Gastroesophageal sphincter (tissue), 4 donors: ENCODE results near the gene SCN8A. TPM values are rescaled to one million over a fixed set of nuclear protein-coding genes. Genes with fewer than 3 reads are reported as not detected.

Experiments used
- ATAC-seq: fragments of 150-250 bp; one replicate; pipeline ENCODE4 v1.9.1; 2016; ENCODE audit warnings: mild to moderate bottlenecking, moderate library complexity
- H3K27ac ChIP-seq, 4 donors: fragments of 200-600 bp; sonication (generic) in 3 of 4; 1 replicate in 3 of 4; 2 replicates in 1 of 4; pipeline ENCODE4 v1.5.1; 2016 to 2019
- H3K27me3 ChIP-seq: fragments of 200-600 bp; sonication (generic); one replicate; pipeline ENCODE4 v1.5.1; 2019
- H3K36me3 ChIP-seq, 2 donors: fragments of 200-600 bp; sonication (generic); one replicate each; pipeline ENCODE4 v1.5.1; 2019; ENCODE audit warnings: control low read depth in 1 of 2
- H3K4me1 ChIP-seq, 3 donors: fragments of 200-600 bp; sonication (generic); 1 replicate in 2 of 3; 2 replicates in 1 of 3; pipeline ENCODE4 v1.5.1; 2016 to 2019; ENCODE audit warnings: control low read depth in 2 of 3
- H3K4me3 ChIP-seq, 2 donors: fragments of 200-600 bp; sonication (generic); one replicate each; pipeline ENCODE4 v1.5.1; 2019; ENCODE audit warnings: mild to moderate bottlenecking in 1 of 2, moderate library complexity in 1 of 2
- H3K9me3 ChIP-seq, 3 donors: fragments of 200-600 bp; sonication (generic); one replicate each; pipeline ENCODE4 v1.5.1; 2017 to 2019; ENCODE audit warnings: control low read depth in 2 of 3
- EP300 ChIP-seq: sonication (generic); formaldehyde crosslinking; IDR thresholded peaks from one replicate; pipeline ENCODE4 v1.6.1; 2017; ENCODE audit warnings: antibody characterized with exemption, mild to moderate bottlenecking
- POLR2A ChIP-seq, 2 donors: fragments of 450-650 bp; IDR thresholded peaks; one replicate each; pipeline ENCODE4 v1.6.1; 2017; ENCODE audit warnings: antibody characterized with exemption in 2 of 2, mild to moderate bottlenecking in 2 of 2, moderate library complexity in 1 of 2
- POLR2AphosphoS5 ChIP-seq: sonication (generic); formaldehyde crosslinking; IDR thresholded peaks from one replicate; pipeline ENCODE4 v1.6.1; 2017; ENCODE audit warnings: antibody characterized with exemption
- WGBS, 2 donors: methylation state at CpG; one replicate each; pipeline ENCODE4 v1.1.5; 2018; ENCODE audit warnings: low coverage in 1 of 2; 5-methylcytosine and 5-hydroxymethylcytosine counted together
- total RNA-seq, 4 donors: library from RNA; depleted of rRNA; stranded (reverse); fragments of >200 nt; gene quantifications; one replicate each; pipeline ENCODE4 v1.1.0, GENCODE V29; 2016
- TF ChIP-seq, protein P1 (sequence below), 4 experiments: fragments of 200-600 bp in 2 of 4; fragments of 450-650 bp in 2 of 4; sonication (generic) in 1 of 4; IDR thresholded peaks; one replicate each; pipeline ENCODE4 v1.5.1; 2017 to 2019; ENCODE audit warnings: antibody characterized with exemption in 4 of 4, mild to moderate bottlenecking in 2 of 4, moderate library complexity in 2 of 4

SCN8A gene
- total RNA-seq, 4 donors from 2014 or later = 0.47 to 1.2 (median 0.60) TPM

DNA sequence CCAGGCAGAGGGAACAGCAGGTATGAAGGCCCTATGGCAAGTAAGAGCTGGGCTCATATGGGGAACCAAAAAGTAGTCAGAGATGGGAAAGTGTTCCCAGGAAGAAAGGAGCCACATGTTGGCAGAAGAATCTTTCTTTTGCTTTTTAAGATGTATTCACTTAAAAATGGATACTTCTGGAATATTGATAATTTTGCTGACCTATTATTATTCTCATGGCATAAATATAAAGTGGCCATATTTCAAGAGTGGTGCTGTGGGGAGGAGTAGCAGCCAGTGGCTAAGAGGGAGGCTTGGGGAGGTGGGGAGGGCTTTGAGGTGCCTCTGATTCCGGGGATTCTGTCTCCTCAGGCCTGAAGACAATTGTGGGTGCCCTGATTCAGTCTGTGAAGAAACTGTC is 108.2 kb downstream of the SCN8A start:
- H3K27ac ChIP-seq = no peak overlapping the region
- no peak for TF ChIP-seq POLR2A (IDR thresholded peaks at IDR 0.05)
- TF ChIP-seq POLR2AphosphoS5 = no peak
- TF ChIP-seq EP300 = no peak
- H3K4me1 ChIP-seq = no peaks in the 10 kb centered on the region
- no peak for ATAC-seq
- H3K9me3 ChIP-seq = no peaks in the 10 kb centered on the region
- H3K36me3 ChIP-seq = no peaks in the 10 kb centered on the region
- WGBS, 2 donors = 83% methylated on average over 1 of the region's 1 CpG; no CpG with 5 or more reads in 1 of the 2 donors
- H3K4me3 ChIP-seq = no peak overlapping the region
- H3K27me3 ChIP-seq = no peaks in the 10 kb centered on the region

DNA sequence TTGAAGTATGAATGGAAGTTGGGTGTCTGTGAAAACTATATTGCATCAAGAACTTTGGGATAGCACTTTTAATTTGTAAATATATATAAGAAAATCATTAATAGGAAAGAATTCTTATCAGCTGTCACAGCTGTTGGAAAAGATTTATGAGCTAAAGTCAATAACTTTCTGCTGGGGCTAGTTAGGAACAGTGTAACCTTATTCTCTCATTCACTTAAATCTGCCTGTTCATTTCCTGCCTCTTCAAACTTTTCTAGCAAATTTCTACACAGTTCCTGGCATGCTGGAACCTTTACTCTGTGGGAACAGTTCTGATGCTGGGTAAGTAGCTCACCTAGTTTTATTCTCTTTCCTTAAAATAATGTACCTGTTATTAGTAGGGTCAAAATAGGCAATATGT is 109.9 kb downstream of the SCN8A start:
- TF ChIP-seq, protein P1, sequence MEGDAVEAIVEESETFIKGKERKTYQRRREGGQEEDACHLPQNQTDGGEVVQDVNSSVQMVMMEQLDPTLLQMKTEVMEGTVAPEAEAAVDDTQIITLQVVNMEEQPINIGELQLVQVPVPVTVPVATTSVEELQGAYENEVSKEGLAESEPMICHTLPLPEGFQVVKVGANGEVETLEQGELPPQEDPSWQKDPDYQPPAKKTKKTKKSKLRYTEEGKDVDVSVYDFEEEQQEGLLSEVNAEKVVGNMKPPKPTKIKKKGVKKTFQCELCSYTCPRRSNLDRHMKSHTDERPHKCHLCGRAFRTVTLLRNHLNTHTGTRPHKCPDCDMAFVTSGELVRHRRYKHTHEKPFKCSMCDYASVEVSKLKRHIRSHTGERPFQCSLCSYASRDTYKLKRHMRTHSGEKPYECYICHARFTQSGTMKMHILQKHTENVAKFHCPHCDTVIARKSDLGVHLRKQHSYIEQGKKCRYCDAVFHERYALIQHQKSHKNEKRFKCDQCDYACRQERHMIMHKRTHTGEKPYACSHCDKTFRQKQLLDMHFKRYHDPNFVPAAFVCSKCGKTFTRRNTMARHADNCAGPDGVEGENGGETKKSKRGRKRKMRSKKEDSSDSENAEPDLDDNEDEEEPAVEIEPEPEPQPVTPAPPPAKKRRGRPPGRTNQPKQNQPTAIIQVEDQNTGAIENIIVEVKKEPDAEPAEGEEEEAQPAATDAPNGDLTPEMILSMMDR (IDR thresholded peaks at IDR 0.05) = no peak
- TF ChIP-seq EP300 (no peak), POLR2AphosphoS5 (no peak), POLR2A (IDR thresholded peaks at IDR 0.05) (no peak)
- H3K27me3 ChIP-seq = no peaks in the 10 kb centered on the region
- H3K9me3 ChIP-seq = no peaks in the 10 kb centered on the region
- no peaks in the 10 kb centered on the region for H3K4me1 ChIP-seq
- no peak for ATAC-seq
- no peak overlapping the region for H3K27ac ChIP-seq
- H3K36me3 ChIP-seq = no peaks in the 10 kb centered on the region
- no peak overlapping the region for H3K4me3 ChIP-seq

DNA sequence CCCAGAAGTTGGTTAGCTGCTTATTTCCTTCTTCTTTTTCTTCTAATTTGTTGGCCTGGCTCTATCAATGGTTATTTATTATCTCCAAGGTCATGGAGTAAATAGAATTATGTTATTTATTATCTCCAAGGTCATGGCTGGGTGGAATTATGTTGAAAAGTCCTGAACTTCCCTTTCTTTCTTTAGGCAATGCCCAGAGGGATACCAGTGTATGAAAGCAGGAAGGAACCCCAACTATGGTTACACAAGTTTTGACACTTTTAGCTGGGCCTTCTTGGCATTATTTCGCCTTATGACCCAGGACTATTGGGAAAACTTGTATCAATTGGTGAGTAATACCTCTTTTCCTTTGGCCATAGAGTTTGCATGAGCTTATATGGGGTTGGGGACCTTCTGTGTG is 111.6 kb downstream of the SCN8A start:
- WGBS, 2 donors = 71% methylated on average over 1 of the region's 1 CpG; no CpG with 5 or more reads in 1 of the 2 donors
- H3K4me1 ChIP-seq = no peaks in the 10 kb centered on the region
- no peaks in the 10 kb centered on the region for H3K36me3 ChIP-seq
- H3K27ac ChIP-seq = no peak overlapping the region
- no peak overlapping the region for H3K4me3 ChIP-seq
- no peaks in the 10 kb centered on the region for H3K9me3 ChIP-seq
- ATAC-seq = no peak
- TF ChIP-seq EP300 = no peak
- TF ChIP-seq, protein P1 (IDR thresholded peaks at IDR 0.05) = no peak
- H3K27me3 ChIP-seq = no peaks in the 10 kb centered on the region

DNA sequence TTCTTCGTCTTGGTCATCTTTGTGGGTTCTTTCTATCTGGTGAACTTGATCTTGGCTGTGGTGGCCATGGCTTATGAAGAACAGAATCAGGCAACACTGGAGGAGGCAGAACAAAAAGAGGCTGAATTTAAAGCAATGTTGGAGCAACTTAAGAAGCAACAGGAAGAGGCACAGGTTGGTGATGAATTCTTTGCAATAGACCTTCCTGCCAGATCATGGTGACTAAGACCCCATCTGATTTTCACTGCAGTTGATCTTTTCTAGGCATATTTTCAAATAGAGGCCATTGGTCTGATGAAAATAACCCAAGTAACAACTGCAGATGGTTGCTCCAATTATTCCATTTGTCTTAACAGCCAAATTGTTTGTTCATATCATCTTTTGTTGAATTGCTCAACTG is 114.4 kb downstream of the SCN8A start:
- 100% methylated on average over 1 of the region's 1 CpG; no CpG with 5 or more reads in 1 of the 2 donors for WGBS, 2 donors
- H3K27me3 ChIP-seq = no peaks in the 10 kb centered on the region

DNA sequence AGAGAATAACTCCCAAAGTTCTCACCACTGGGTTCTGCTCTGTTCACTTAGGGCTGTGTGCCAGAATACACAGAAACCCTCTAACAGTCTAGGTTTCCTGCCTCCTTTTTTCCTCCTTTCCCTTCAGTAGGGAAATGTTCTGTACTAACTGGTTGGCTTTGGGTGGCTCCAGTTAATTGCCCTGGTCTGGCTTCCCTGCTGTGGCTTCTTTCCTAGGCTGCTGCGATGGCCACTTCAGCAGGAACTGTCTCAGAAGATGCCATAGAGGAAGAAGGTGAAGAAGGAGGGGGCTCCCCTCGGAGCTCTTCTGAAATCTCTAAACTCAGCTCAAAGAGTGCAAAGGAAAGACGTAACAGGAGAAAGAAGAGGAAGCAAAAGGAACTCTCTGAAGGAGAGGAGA is 115.2 kb downstream of the SCN8A start:
- no peak overlapping the region for H3K4me3 ChIP-seq
- H3K27me3 ChIP-seq = no peaks in the 10 kb centered on the region
- 73 to 83% methylated on average over 1 to 2 of the region's 3 CpGs for WGBS, 2 donors
- ATAC-seq = no peak
- no peaks in the 10 kb centered on the region for H3K9me3 ChIP-seq
- no peak for TF ChIP-seq POLR2AphosphoS5
- TF ChIP-seq, protein P1 (IDR thresholded peaks at IDR 0.05) = no peak
- TF ChIP-seq POLR2A (IDR thresholded peaks at IDR 0.05) = no peak
- TF ChIP-seq EP300 = no peak
- H3K27ac ChIP-seq = no peak overlapping the region
- no peaks in the 10 kb centered on the region for H3K36me3 ChIP-seq
- H3K4me1 ChIP-seq = no peaks in the 10 kb centered on the region

More for the DNA sequence above, 114.4 kb downstream of the SCN8A start:
- Histone ChIP-seq H3K27ac (no peak overlapping the region), H3K36me3 (no peaks in the 10 kb centered on the region), H3K4me3 (no peak overlapping the region), H3K9me3 (no peaks in the 10 kb centered on the region), H3K4me1 (no peaks in the 10 kb centered on the region)
- no peak for ATAC-seq
- TF ChIP-seq POLR2AphosphoS5 (no peak), EP300 (no peak), POLR2A (IDR thresholded peaks at IDR 0.05) (no peak)
- TF ChIP-seq, protein P1 (IDR thresholded peaks at IDR 0.05) = no peak
